ENCODE results near the gene C17orf67.

GRCh38 chr17:56779898-56780777 is 53.6 kb downstream of the C17orf67 start:
- TF ChIP-seq, protein P1, sequence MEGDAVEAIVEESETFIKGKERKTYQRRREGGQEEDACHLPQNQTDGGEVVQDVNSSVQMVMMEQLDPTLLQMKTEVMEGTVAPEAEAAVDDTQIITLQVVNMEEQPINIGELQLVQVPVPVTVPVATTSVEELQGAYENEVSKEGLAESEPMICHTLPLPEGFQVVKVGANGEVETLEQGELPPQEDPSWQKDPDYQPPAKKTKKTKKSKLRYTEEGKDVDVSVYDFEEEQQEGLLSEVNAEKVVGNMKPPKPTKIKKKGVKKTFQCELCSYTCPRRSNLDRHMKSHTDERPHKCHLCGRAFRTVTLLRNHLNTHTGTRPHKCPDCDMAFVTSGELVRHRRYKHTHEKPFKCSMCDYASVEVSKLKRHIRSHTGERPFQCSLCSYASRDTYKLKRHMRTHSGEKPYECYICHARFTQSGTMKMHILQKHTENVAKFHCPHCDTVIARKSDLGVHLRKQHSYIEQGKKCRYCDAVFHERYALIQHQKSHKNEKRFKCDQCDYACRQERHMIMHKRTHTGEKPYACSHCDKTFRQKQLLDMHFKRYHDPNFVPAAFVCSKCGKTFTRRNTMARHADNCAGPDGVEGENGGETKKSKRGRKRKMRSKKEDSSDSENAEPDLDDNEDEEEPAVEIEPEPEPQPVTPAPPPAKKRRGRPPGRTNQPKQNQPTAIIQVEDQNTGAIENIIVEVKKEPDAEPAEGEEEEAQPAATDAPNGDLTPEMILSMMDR (optimal IDR thresholded peaks at IDR 0.05 in 1 of 3, IDR thresholded peaks at IDR 0.05 in 1 of 3, conservative IDR thresholded peaks at IDR 0.05 in 1 of 3; ENCODE audit: extremely low read depth in 1 of 3, insufficient read depth in 2 of 3, low read length in 3 of 3): peak; percentile 84 to 95 (median 92)
- no peak for TF ChIP-seq EZH2 (IDR thresholded peaks at IDR 0.05; ENCODE audit: low read length)

All from keratinocyte (primary cell).